Astrocyte of the spinal cord (primary cell): Measurements from ENCODE around the gene TAF1.

ENCODE experiments used
- DNase-seq: peaks from one replicate; pipeline ENCODE4 v3.0.0; 2011; ENCODE audit warnings: low read depth, low spot score
- H3K4me3 ChIP-seq: 2 replicates; pipeline ENCODE4 v1.5.1; 2011; ENCODE audit warnings: low read depth, mild to moderate bottlenecking, low read length, moderate library complexity
- CTCF ChIP-seq: IDR thresholded peaks from 2 replicates; pipeline ENCODE4 v1.5.1; 2012; ENCODE audit warnings: low read depth, mild to moderate bottlenecking, low read length, inconsistent platforms
- in situ Hi-C: cut with HindIII; loops from 2 replicates; pipeline ENCODE4 v1.10.0; 2017; ENCODE audit warnings: low sequenced_read_pairs

TAF1 gene

GRCh38 chrX:71458866-71459265 is 92.7 kb downstream of the TAF1 start:
- no peak for DNase-seq
- in situ Hi-C loops: no loop called here

GRCh38 chrX:71464968-71465367 is 98.8 kb downstream of the TAF1 start:
- in situ Hi-C loops: no loop called here
- TF ChIP-seq CTCF: no peak
- DNase-seq: no peak
- no peak overlapping the region for H3K4me3 ChIP-seq

More at GRCh38 chrX:71458866-71459265, 92.7 kb downstream of the TAF1 start:
- TF ChIP-seq CTCF: no peak
- no peak overlapping the region for H3K4me3 ChIP-seq

GRCh38 chrX:71466979-71467523 is 100.9 kb downstream of the TAF1 start:
- in situ Hi-C loops: no loop called here
- no peak for TF ChIP-seq CTCF
- no peak overlapping the region for H3K4me3 ChIP-seq
- DNase-seq: no peak

GRCh38 chrX:71475785-71476540 is 109.8 kb downstream of the TAF1 start:
- no peak for DNase-seq
- TF ChIP-seq CTCF: no peak
- in situ Hi-C loops: no loop called here
- no peak overlapping the region for H3K4me3 ChIP-seq

- in situ Hi-C loops: no loop called here
- no peak overlapping the region for H3K4me3 ChIP-seq
- no peak for DNase-seq
- TF ChIP-seq CTCF: no peak
These were observed 116.2 kb downstream of the TAF1 start for GRCh38 chrX:71482228-71482958.

- no peak for DNase-seq
- in situ Hi-C loops: no loop called here
- H3K4me3 ChIP-seq: no peak overlapping the region
- no peak for TF ChIP-seq CTCF
These were observed 121.7 kb downstream of the TAF1 start for GRCh38 chrX:71487814-71488213.
